ENCODE data around the gene ANKH. TPM values are rescaled to one million over a fixed set of nuclear protein-coding genes. Genes with fewer than 3 reads are reported as not detected.
A peak's percentile ranks its signal among the peaks of the same experiment; 100 is the strongest.

ANKH gene
- total RNA-seq, 1 experiment from 2014 or later: 13.9 TPM

DNA sequence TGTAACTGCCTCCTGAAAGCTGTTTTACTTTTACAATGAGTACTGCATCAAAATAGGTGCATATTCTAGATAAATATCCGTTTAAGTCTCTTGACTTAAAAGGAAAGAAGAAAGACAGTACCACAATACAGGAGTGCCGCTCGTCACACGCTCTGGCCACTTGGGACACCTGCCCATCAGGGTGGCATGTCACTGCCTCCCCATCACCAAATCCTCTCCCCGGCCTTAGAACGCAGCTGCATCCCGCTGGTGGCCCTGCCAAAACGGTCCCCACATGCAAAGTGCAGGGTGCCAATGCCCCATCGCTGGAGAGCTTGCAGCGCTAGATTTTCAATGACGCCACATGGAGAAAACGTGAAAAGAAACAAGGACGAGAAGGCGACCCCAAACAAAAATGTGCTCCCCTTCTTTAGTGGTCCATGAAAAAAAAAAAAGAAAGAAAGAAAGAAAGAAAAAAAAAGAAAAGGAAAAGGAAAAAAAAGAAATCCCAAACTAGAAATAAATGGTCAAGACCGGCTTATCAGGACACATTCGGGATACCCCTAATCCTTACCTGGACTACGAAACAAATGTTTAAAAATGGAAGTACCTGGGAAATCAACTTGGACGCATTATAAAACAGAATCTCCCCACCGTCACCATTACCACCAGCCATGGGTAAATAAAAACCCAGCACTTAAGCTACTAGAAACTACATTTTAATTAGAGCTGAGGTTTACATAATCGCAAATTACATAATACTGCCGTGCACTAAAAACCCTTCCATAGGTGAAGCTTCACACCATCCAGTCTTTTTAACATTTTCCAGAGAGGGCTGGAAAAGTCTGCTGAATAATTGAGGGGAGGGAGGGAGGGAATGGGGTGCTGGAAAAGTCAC is 1.0 kb downstream of the ANKH start:
- Histone ChIP-seq H3K36me3 (ENCODE audit: insufficient read depth, low read length, poor library complexity, severe bottlenecking) (no peaks in the 10 kb centered on the region), H3K4me3 (ENCODE audit: low read depth, low read length, poor library complexity, severe bottlenecking) (peak overlapping the region; percentile 42), H3K27ac (ENCODE audit: low read depth, low read length, poor library complexity, severe bottlenecking) (no peak overlapping the region), H3K9me3 (ENCODE audit: low read depth, low read length, poor library complexity, severe bottlenecking) (no peaks in the 10 kb centered on the region), H3K27me3 (replicated peaks; ENCODE audit: insufficient read depth, low read depth, low read length, poor library complexity) (peaks cover 46% of the 10 kb centered on the region), H3K4me1 (ENCODE audit: insufficient read depth, low read length, poor library complexity, severe bottlenecking) (peaks cover 5% of the 10 kb centered on the region)
- ChIA-PET CTCF (interaction anchor here (0.8 kb wide), 1 partner anchor 110 kb away, joined by 4 read pairs; no protein-coding TSS in a partner anchor), POLR2A (ENCODE audit: low non-redundant PET) (no interaction called here)
- TF ChIP-seq, protein P1, sequence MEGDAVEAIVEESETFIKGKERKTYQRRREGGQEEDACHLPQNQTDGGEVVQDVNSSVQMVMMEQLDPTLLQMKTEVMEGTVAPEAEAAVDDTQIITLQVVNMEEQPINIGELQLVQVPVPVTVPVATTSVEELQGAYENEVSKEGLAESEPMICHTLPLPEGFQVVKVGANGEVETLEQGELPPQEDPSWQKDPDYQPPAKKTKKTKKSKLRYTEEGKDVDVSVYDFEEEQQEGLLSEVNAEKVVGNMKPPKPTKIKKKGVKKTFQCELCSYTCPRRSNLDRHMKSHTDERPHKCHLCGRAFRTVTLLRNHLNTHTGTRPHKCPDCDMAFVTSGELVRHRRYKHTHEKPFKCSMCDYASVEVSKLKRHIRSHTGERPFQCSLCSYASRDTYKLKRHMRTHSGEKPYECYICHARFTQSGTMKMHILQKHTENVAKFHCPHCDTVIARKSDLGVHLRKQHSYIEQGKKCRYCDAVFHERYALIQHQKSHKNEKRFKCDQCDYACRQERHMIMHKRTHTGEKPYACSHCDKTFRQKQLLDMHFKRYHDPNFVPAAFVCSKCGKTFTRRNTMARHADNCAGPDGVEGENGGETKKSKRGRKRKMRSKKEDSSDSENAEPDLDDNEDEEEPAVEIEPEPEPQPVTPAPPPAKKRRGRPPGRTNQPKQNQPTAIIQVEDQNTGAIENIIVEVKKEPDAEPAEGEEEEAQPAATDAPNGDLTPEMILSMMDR (conservative IDR thresholded peaks at IDR 0.05; ENCODE audit: low read depth, low read length): no peak
- peak; percentile 30 for TF ChIP-seq EZH2 (IDR thresholded peaks at IDR 0.05; ENCODE audit: borderline replicate concordance, low read depth, low read length, poor library complexity, severe bottlenecking)
- no TSS peak for BruUV-seq (replicated peaks)
- DNase-seq (ENCODE audit: low spot score): no peak
- intact Hi-C loops (cut with micrococcal nuclease; ENCODE audit: unreplicated experiment): loop anchor here (5.0 kb wide), 2 partner anchors 132 to 143 kb away; no protein-coding TSS in a partner anchor

DNA sequence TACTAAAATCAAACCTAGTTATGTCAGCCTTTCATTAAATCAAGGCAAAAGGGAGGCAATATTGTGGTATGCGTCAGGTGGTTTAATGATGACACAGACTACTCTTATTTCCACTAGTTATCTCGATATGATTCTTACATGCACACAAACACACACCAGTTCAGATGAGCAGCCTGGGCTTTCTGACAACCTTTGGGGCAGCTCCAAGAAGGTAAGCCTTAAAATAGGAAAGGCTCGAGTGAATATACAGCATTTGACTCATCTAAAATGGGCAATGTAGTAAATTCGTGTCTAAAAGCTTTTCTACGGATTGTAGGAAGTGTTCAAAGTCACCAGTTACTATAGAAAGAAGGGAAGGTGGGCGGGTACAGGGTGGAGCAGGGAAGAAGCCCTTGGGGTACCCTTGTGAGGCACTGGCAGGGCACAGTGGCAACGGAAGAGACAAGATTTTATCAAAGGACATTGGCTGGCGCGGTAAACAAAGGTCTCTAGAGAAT is 1.9 kb downstream of the ANKH start:
- ChIA-PET CTCF (interaction anchor here (0.8 kb wide), 1 partner anchor 111 kb away, joined by 4 read pairs; no protein-coding TSS in a partner anchor), POLR2A (ENCODE audit: low non-redundant PET) (no interaction called here)
- intact Hi-C loops (cut with micrococcal nuclease; ENCODE audit: unreplicated experiment): loop anchor here (5.0 kb wide), 2 partner anchors 133 to 142 kb away; no protein-coding TSS in a partner anchor
- no peak for TF ChIP-seq EZH2 (IDR thresholded peaks at IDR 0.05; ENCODE audit: borderline replicate concordance, low read depth, low read length, poor library complexity, severe bottlenecking)
- TF ChIP-seq, protein P1 (conservative IDR thresholded peaks at IDR 0.05; ENCODE audit: low read depth, low read length): no peak
- Histone ChIP-seq H3K36me3 (ENCODE audit: insufficient read depth, low read length, poor library complexity, severe bottlenecking) (no peaks in the 10 kb centered on the region), H3K27me3 (replicated peaks; ENCODE audit: insufficient read depth, low read depth, low read length, poor library complexity) (peaks cover 45% of the 10 kb centered on the region), H3K27ac (ENCODE audit: low read depth, low read length, poor library complexity, severe bottlenecking) (no peak overlapping the region), H3K4me1 (ENCODE audit: insufficient read depth, low read length, poor library complexity, severe bottlenecking) (peaks cover 5% of the 10 kb centered on the region), H3K4me3 (ENCODE audit: low read depth, low read length, poor library complexity, severe bottlenecking) (no peak overlapping the region), H3K9me3 (ENCODE audit: low read depth, low read length, poor library complexity, severe bottlenecking) (no peaks in the 10 kb centered on the region)
- BruUV-seq (replicated peaks): no TSS peak
- DNase-seq (ENCODE audit: low spot score): no peak

DNA sequence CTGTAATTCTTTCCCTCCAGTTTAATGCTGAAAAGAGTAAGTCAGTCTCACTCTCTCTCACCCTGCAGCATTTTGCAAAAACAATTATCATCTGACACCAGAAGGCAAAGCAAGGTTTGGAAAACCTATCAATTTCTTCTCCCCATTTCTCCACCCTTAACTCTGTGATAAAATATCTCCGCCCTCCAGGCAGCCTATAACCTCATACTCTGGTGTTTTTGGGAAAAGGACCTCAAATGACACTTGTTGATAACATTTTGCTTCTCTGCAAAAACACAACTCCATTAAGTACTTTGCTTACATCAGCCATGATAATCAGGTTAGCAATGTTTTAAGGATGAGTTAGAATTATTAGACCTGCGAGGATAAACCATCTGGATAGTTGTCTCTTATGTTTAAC is 2.3 kb downstream of the ANKH start:
- ChIA-PET CTCF (no interaction called here), POLR2A (ENCODE audit: low non-redundant PET) (interaction anchor here (0.6 kb wide), 1 partner anchor 37 kb away, joined by 3 read pairs; no protein-coding TSS in a partner anchor)
- Histone ChIP-seq H3K27me3 (replicated peaks; ENCODE audit: insufficient read depth, low read depth, low read length, poor library complexity) (peaks cover 45% of the 10 kb centered on the region), H3K36me3 (ENCODE audit: insufficient read depth, low read length, poor library complexity, severe bottlenecking) (no peaks in the 10 kb centered on the region), H3K4me1 (ENCODE audit: insufficient read depth, low read length, poor library complexity, severe bottlenecking) (peaks cover 5% of the 10 kb centered on the region), H3K4me3 (ENCODE audit: low read depth, low read length, poor library complexity, severe bottlenecking) (no peak overlapping the region), H3K9me3 (ENCODE audit: low read depth, low read length, poor library complexity, severe bottlenecking) (no peaks in the 10 kb centered on the region), H3K27ac (ENCODE audit: low read depth, low read length, poor library complexity, severe bottlenecking) (no peak overlapping the region)
- TF ChIP-seq, protein P1 (conservative IDR thresholded peaks at IDR 0.05; ENCODE audit: low read depth, low read length): no peak
- TF ChIP-seq EZH2 (IDR thresholded peaks at IDR 0.05; ENCODE audit: borderline replicate concordance, low read depth, low read length, poor library complexity, severe bottlenecking): no peak
- DNase-seq (ENCODE audit: low spot score): no peak
- intact Hi-C loops (cut with micrococcal nuclease; ENCODE audit: unreplicated experiment): no loop called here
- BruUV-seq (replicated peaks): no TSS peak
